Measurements from ENCODE around the gene AHDC1.
"Not testable (repeated sequence)": the region's sequence is repeated elsewhere in the genome, so short reads cannot be mapped to it uniquely, and the experiment has no call there.

The AHDC1 gene

DNA sequence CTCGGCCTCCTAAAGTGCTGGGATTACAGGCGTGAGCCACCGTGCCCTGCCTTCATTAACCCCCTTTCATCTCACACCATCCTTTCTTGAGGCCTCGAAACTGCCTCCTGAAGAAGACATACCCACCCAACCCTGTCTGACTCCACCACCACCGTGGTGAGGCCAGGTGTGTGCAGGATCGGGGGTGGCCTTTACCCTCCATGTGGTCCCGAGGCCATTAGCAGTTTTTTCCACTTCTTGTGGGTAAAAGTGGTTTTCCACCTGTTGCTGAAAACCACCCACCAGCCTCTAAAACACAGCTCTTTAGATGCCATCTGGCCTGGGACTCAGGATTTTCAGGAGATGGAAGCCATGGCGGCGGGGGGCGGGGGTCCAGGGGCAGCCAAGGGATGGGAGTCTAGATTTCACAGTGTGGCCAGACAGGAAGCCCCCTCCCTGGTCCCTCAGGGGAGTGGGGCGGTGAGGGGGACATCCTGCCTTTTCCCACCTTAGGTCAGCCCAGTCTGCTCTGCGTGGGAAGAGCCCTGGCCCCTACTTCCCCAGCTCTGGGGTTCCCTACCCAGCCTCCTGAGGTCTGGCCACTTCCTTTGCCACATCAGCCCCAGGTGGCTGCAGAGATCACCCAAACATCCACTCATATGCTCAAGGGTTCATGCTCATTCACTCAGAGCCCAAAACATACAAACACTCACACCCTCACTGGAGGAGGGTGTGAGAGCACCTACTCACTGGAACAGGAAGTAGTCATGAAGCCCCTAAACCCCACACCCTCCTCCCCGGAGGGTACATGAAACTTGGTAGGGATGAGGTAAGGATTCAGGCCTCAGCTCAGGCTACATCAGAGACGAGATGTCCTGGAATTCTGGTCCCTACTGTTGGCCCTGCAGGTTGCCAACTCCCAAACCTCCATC, 28.7 kb upstream of the AHDC1 start:
- DNase-seq, result no peak

DNA sequence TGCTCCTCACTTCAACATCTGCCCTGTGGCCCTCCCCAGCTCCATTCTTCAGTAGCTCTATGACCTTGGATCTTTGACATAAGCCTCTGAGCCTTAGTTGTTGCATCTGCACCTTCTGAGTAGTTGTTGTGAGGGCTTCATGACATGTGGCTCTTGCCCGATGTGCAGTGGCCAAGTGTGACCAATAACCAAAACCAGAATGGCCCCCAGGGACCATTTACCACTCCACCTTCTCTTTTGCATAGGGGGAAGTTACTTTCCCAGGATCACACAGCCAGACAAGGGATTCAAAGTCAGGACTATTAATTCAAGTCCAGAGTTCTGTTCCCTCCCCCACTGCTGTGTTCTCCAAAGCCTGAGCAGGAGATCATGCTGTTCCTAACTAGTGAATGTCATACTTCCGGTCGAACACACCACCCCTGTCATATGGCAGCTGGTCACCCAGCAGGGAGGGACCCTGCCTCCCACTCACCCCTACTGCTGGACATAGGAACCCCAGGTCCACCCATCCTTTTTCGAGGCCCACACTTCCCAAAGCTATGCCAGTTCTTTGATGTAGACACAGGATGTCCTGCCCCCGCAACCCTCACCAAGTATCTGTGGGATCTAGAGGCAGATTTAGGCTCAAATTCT, 27.0 kb upstream of the AHDC1 start:
- no peak for DNase-seq

- no peak for DNase-seq
Measured at GRCh38 chr1:27628712-27629111, 24.8 kb upstream of the AHDC1 start.

GRCh38 chr1:27627733-27628132, 23.8 kb upstream of the AHDC1 start:
- not testable (repeated sequence) for DNase-seq

DNA sequence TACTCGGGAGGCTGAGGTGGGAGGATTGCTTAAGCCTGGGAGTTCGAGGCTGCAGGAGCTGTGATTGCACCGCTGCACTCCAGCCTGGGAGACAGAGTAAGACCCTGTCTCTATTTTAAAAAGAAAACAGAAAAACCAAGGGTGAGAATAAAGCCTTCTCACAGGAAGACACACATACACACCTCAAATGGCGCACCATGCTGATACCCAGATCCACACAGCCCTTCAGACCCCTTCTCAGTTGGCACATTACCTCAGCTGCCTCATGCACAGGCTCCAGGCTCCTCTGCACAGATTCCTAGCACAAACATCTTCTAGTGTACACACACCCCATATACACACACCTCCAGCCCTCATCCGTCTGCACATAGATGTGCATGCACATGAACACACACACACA, 23.1 kb upstream of the AHDC1 start:
- DNase-seq, result no peak

GRCh38 chr1:27626031-27626935, 22.3 kb upstream of the AHDC1 start:
- peak; percentile 13 for DNase-seq

- peak; percentile 11 for DNase-seq
Measured at GRCh38 chr1:27624467-27625178, 20.7 kb upstream of the AHDC1 start.

- no peak for DNase-seq
Measured at GRCh38 chr1:27623327-27624212, 19.6 kb upstream of the AHDC1 start.

DNA sequence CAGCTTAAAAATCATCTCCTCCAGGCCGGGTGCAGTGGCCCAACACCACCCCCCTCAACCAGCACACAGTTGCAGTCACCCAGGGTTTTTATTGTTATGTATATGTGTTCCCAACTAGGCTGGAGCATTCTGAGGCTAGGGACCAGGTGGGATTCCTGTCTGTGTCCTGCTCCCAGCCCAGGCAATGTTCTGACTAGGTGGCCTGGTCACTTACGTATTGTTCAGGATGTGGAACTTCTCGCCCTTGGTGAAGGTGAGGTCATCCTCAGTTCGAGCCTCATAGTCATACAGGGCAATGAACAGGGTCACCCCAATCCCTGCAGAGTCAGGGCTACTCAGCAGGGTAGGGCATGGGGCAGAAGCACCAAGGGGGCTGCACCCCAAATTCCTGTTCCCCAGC, 18.9 kb upstream of the AHDC1 start:
- no peak for DNase-seq

DNA sequence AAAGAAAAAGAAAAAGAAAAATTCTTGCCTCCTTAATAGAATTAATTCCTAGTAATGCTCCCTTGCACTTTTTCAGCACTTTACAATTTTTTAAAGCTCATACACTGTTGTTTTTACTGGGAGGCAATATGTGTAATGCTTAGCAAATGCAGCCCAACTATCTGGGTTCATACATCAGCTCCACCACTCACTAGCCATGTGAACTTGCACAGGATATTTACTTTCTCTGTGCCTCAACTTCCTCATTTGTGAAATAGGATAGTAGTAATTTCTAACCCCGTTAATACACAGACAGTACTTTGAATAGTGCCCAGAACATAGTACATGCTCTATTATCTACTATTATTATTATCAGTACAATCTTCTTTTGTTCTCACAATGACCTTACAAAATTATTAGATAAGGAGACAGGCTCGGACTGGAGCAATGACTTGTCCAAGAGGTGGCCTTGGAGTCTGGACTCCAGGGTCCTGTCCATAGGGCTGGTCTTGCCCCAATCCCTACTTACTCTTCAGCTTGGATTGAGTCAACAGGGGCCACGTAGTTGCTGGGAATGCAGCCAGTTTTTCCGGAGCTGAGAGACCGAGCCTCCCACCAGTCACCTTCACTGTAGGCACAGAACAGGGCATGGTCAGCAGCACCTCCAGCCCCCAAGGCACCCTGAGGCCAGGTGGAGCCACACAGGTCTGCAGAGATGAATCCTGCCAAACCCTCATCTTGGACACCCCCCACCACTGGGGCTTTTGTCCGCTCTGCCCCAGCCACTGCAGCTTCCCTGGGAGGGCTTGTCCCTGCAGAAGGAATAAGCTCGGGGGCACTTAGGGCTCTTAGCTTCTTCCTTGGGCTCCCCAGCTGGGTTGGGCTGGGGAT, 17.3 kb upstream of the AHDC1 start:
- no peak for DNase-seq

GRCh38 chr1:27619782-27620438, 16.0 kb upstream of the AHDC1 start:
- DNase-seq, result not testable (repeated sequence)

DNA sequence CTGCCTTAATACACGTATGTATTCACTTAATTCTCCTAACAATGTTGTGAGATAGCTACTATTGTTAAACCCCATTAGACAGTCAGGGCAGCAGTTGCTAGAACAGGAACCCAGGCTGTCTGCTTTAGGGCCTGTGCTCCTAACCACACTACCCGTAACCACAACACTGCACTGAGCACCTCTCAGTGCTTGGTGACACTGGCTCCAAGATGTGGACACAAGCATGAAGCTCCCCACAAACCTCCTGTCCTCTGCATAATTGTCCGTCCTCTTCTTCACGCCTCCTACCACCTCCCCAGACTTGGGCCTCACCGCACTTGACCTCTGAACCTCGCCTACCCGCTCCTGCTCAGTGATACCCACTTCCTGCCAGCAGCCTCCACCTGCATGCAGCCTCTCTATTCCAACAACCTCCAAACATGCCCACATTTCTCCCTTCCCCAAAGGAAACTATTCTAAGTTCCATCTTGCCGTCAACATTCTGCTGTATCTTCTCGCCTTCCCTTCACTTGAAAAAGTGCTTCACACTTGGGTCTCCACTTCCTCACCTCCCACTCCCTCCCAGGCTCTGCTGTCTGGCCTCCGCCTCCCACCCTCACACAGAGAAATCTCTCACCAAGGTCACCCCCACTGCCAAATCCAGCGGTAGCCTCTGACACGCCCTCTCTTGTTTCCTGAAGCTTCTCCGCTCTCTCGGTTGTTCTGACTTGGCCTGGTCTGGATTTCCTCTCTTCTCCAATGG, 14.6 kb upstream of the AHDC1 start:
- DNase-seq, result no peak

DNA sequence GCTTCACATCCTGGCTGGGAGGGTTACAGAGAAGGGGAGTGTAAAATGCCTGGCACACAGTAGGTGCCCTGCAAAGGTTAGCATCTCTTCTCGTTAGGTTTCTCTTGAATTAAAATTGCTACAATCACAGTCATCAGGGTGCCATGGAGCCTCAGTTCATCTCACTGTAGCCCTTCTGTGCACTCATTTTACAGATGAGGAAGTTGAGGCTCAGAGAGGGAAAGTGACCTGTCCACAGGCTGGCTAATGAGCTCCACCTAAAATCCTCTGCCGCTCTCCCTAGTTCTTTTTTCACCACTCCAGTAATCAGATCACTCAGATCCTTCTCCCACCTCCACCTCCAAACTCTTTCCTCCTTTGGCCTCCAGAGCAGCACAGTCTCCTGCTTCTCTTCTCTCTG, 13.5 kb upstream of the AHDC1 start:
- DNase-seq, result no peak

- no peak for DNase-seq
Measured at GRCh38 chr1:27616441-27616840, 12.5 kb upstream of the AHDC1 start.

DNA sequence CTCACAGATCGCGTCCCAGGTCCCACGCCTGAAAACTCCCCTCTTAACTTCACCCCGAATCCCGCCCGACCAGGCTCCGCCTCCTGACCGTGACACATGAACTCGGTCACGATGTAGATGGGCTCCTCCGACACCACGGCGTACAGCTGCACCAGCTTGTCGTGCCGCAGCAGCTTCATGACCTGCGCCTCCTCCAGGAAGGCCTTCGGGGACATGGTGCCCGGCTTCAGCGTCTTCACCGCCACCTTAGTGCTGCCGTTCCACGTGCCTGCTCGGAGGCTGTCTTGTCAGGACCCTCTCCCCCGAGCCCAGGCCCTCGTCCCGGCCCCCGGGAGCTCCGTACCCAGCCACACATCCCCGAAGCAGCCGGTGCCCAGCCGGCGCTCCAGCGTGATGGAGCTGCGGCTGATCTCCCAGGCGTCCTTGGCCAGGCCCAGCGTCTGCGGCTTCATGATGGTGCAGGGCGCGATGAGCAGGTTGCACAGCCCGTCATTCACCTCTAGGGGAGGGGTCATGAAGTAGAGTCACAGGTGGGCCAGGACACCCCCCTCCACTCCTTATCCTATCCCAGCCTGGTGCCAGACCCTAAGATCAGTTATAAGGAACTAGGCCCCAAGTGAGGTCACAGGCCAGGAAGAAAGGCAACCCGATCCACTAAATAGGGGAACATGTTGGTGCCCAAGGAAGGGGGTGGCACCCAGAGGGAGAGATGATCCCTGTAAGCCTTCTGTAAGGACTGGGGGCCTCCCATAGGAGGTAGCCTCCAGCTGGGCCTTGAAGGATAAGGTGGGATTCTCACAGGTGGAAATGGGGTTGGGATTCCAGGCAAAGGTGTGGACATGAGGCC, 11.6 kb upstream of the AHDC1 start:
- no peak for DNase-seq

DNA sequence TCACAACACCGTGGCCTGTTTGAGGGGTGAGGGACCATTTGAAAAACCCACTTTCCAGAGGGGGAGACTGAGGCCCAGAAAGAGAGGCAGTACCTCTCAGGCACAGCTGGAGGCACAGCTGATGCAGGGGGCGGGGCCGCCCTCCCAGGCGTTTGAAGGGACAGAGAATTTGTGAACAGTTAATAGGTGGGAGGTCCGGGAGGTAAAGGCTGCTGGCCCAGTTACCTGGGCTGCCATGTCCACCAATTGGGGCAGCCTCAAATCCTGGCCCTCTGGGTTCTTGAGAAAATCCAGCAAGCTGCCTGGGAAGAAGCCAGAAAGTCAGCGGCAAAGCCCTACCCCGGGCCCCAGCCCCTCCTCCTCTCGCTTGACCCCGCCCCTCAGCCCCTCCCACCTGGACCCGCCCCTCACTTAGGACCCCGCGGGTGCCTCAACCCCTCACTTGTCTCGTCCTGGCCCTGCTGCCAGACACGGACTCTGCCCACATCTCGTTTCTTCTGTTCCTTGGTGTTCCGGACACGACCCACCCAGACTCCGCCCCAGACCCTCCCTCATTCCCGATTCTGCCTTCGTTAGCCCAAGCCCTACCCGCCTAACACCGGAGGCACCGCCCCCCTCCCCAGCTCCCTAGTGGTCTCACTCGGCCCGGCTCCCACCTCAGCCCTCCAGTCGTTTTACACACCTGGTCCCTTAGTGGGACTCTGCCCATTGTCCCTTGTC, 10.8 kb upstream of the AHDC1 start:
- no peak for DNase-seq

- DNase-seq, result no peak
Measured at GRCh38 chr1:27614043-27614624, 10.2 kb upstream of the AHDC1 start.
